ENCODE results near the gene SH3RF3. TPM values are rescaled to one million over a fixed set of nuclear protein-coding genes. Genes with fewer than 3 reads are reported as not detected.
A peak's percentile ranks its signal among the peaks of the same experiment; 100 is the strongest.

The SH3RF3 gene
- total RNA-seq, 2 donors from 2014 or later: 0.05 TPM; not detected in 1

DNA sequence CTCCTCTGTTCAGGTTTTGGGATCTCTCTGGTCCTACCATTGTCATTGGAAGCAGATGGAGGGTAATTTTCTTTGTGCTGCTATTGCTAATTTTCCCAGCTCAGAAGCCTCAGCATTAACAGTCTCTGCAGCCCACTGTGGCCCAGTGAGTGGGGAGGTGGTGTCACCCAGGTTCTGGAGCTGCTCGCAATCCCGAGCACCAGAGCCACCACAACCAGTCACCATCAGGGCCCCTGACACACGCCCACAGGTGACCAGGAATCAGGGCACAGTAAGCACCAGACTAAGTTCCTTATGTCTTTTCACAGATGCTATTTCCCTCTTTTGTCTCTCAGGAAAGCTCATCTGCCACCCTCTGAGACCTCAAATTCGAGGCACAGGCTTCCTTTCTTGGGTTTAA, 396.8 kb downstream of the SH3RF3 start:
- Mint-ChIP-seq H3K9me3 (no peaks in the 10 kb centered on the region), H3K4me3 (no peak overlapping the region), H3K4me1 (ENCODE audit: low read depth in 2 of 2) (no peaks in the 10 kb centered on the region), H3K36me3 (no peaks in the 10 kb centered on the region), H3K27me3 (peaks cover 4 to 21% of the 10 kb centered on the region in 2 donors), H3K27ac (no peak overlapping the region)
- DNase-seq (ENCODE audit: low spot score) (no peak), ATAC-seq (no peak)

DNA sequence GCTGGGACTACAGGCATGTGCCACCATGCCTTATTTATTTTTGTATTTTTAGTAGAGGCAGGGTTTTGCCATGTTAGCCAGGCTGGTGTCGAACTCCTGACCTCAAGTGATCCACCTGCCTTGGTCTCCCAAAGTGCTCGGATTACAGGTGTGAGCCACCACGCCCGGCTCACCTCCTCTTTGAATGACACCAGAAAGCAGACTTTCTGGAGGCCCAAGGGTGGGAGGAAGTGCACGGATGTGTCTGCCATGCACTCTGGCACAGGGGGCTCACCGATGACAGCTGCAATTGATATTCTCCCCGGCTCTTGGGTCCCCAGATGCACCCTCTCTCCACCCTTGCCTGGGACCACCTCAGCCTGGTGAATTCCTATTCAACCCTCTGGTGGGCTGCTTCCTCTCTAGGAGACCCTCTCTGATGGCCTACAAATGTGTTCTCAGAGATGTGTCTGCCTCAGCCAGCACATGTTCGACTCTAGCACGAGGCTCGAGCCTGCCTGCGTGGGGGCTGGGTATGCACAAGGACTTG, 397.5 kb downstream of the SH3RF3 start:
- ATAC-seq (no peak), DNase-seq (ENCODE audit: low spot score) (no peak)
- Mint-ChIP-seq H3K9me3 (no peaks in the 10 kb centered on the region), H3K36me3 (no peaks in the 10 kb centered on the region), H3K4me3 (no peak overlapping the region), H3K27ac (no peak overlapping the region), H3K4me1 (ENCODE audit: low read depth in 2 of 2) (no peaks in the 10 kb centered on the region), H3K27me3 (peaks cover 6 to 21% of the 10 kb centered on the region in 2 donors)

DNA sequence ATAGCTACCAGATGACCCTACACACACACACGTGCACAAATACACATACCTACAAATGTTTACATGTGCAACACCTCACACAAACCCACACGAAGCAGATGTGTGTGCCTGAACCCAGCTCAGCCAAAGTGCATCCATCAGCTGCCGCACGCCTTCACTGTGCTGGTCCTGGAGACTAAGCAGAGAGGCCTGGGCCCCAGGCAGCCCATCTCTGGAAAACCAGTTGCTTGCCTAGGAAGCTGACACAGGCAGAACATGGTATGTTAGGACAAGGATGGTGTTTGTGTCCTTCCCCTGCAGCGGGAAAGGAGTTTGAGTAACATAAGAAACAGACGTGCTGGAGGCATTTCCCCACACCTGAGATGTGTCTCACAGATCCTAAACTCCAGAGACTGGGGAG, 398.1 kb downstream of the SH3RF3 start:
- H3K27me3 Mint-ChIP-seq: peaks cover 8 to 21% of the 10 kb centered on the region in 2 donors
- no peaks in the 10 kb centered on the region for H3K36me3 Mint-ChIP-seq
- no peaks in the 10 kb centered on the region for H3K9me3 Mint-ChIP-seq
- H3K4me3 Mint-ChIP-seq: no peak overlapping the region
- H3K4me1 Mint-ChIP-seq (ENCODE audit: low read depth in 2 of 2): no peaks in the 10 kb centered on the region
- ATAC-seq (no peak), DNase-seq (ENCODE audit: low spot score) (no peak)
- H3K27ac Mint-ChIP-seq: no peak overlapping the region

DNA sequence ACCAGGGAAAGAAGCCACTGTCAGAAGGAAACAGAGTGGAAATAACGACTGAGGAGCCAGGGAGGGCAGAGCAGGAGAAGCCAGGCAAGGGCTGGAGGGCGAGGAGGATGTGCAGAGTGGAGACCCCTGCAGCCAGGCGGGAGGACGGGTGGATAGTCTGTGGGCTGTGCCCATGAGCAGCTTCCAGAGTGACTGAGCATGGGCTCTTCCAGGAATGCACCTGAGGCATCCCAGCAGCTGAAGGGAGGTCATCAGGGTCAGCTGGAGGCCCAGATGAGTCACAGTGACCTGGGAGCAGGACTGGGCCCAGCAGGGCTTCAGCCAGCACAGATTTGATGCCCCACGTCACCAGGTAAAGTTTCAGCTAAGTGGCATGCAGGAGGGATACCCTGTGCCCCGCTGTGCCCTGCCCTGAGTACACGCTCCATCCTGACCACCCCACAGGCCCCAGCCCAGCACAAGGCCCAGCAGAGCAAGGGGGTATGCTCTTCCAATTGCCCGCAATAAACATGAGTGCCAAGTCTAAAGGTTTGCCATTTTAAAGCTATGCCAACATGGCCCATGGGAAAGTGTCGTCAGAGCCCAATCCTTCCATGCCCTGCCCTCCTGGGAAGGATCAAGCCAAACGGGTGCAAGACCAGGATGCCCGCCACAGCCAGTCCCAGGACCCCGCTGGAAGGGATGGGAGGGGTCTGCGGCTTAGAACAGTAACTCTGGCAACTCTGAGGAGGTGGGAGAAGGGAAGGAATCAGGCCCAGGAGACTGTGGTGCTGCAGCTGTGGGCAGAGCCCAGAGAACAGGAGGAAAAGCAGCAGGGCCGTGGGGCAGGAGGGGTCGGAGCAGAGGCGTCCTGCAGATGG, 399.1 kb downstream of the SH3RF3 start:
- no peak overlapping the region for H3K4me3 Mint-ChIP-seq
- H3K27me3 Mint-ChIP-seq: peaks cover 8 to 21% of the 10 kb centered on the region in 2 donors
- H3K27ac Mint-ChIP-seq: no peak overlapping the region
- no peaks in the 10 kb centered on the region for H3K4me1 Mint-ChIP-seq (ENCODE audit: low read depth in 2 of 2)
- H3K36me3 Mint-ChIP-seq: no peaks in the 10 kb centered on the region
- H3K9me3 Mint-ChIP-seq: no peaks in the 10 kb centered on the region
- ATAC-seq (no peak), DNase-seq (ENCODE audit: low spot score) (no peak)

DNA sequence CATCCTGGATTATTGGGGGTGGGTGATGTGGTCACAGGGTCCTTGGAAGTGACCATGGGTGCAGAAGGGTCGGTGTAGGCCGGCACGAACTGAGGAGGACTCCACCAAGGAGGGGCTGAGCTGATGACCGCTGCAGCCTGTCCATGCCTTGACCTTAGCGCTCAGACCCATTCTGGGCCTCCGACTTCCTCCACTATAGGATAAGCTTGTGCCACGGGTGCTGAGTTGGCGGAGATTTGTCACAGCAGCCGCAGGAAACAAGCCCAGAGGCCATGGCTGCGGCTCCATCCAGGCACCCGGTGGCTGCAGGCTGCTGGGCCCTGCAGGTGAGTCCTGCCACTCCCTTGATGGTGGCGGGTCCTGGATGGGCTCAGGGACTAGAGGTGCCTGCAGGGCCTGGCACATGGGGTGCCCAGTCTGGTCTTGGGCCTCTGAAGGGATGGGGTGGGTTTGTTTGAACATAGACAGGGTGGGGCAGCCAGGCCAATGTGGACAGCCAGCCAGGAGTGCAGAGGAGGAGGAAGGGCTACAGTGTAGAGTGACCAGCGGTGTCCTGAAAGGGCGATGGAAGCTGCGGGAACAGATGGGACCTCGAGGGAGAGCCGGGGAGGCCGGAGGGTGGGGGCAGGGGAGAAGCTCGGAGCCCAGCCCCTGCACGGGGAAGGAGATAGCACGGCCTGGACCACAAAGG, 400.0 kb downstream of the SH3RF3 start:
- no peak overlapping the region for H3K4me3 Mint-ChIP-seq
- no peaks in the 10 kb centered on the region for H3K9me3 Mint-ChIP-seq
- H3K27me3 Mint-ChIP-seq: peaks cover 8 to 21% of the 10 kb centered on the region in 2 donors
- H3K4me1 Mint-ChIP-seq (ENCODE audit: low read depth in 2 of 2): no peaks in the 10 kb centered on the region
- H3K27ac Mint-ChIP-seq: no peak overlapping the region
- H3K36me3 Mint-ChIP-seq: no peaks in the 10 kb centered on the region
- DNase-seq (ENCODE audit: low spot score) (no peak), ATAC-seq (no peak)

DNA sequence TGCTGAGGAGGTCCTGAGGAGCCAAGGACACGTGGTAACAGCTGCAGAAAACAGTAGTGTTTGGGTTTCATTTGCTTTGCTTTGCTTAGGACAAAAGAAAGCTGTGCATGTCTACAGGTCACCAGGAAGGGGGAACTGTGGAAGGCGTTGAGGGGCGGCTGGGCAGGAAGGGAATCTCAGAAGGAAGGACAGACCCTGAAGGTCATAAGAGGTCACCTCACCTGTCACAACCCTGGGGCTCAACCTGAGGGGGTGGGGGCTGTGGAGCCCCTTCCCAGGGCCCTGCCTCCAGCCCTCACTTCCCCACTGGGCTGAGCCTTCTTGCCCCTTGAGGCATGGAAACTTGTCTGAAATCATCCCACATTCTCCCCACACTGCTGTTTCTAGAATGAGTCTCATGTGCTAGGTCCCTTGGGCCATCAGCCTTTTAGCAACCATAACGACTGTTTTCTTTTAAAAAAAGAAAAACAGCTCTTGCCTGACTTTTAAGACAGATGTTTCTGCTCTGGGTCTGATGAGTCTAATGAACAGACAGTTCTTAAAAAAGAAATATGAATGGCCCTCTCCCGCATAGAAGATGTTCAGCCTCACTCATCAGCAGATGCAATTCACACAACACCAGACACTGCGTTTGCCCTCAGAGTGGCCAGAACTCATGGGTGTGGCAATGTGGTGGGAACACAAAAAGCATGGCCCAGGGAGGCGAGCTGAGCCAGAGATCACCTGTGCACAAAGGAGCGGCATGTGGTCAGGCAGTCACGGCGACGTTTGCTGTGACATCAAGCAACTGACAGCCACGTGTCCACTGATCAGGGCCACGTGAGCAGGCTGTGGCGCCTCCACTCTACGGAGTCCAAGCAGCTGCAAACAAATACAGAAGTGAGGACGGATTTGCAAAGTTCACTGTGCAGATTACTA, 400.8 kb downstream of the SH3RF3 start:
- no peaks in the 10 kb centered on the region for H3K9me3 Mint-ChIP-seq
- no peak overlapping the region for H3K27ac Mint-ChIP-seq
- H3K27me3 Mint-ChIP-seq: peaks cover 8 to 21% of the 10 kb centered on the region in 2 donors
- no peaks in the 10 kb centered on the region for H3K36me3 Mint-ChIP-seq
- ATAC-seq (no peak), DNase-seq (ENCODE audit: low spot score) (no peak)
- no peak overlapping the region for H3K4me3 Mint-ChIP-seq
- no peaks in the 10 kb centered on the region for H3K4me1 Mint-ChIP-seq (ENCODE audit: low read depth in 2 of 2)

DNA sequence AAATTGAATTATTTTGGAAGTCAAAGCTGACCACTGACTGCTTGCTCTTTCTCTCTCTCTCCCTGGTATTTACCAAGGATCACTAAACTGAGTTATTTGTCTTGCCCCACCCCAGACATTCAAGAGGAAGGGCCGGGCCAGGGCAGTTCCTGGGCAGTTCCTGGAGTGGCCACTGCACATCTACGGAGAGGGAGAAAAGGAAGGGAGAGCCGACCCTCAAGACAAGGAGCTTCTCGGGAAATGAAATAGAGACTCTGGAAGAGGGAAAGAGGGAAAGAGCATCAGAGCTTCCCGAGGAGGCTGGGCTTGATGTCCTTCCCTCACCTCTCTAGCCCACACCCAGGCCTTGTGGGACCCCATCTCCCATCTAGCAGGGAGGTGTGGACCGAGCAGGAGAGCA, 401.7 kb downstream of the SH3RF3 start:
- Mint-ChIP-seq H3K27ac (no peak overlapping the region), H3K4me3 (no peak overlapping the region), H3K36me3 (no peaks in the 10 kb centered on the region), H3K4me1 (ENCODE audit: low read depth in 2 of 2) (no peaks in the 10 kb centered on the region), H3K27me3 (peaks cover 8 to 26% of the 10 kb centered on the region in 2 donors), H3K9me3 (no peaks in the 10 kb centered on the region)
- DNase-seq (ENCODE audit: low spot score): no peak
- ATAC-seq: no peak

DNA sequence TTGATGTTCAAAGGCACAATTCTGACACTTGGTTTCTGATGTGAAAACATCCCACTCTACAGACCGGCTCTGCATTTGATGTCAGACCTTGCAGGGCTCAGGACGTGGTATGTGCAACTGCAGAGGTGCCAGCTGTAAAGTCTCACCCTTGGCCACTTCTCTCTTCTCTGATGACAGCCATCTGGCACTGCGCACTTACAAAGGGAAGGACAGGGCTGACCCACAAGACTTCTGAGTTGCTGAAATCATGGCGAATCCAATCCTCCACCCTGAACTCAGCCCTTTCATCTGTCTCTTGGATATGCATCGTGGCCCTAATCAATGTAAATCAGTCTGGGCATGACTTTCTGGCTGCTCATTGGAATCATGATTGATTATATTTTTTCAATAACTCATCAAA, 402.2 kb downstream of the SH3RF3 start:
- H3K9me3 Mint-ChIP-seq: no peaks in the 10 kb centered on the region
- no peak overlapping the region for H3K27ac Mint-ChIP-seq
- ATAC-seq: no peak
- no peak overlapping the region for H3K4me3 Mint-ChIP-seq
- no peaks in the 10 kb centered on the region for H3K4me1 Mint-ChIP-seq (ENCODE audit: low read depth in 2 of 2)
- no peaks in the 10 kb centered on the region for H3K36me3 Mint-ChIP-seq
- peaks cover 8 to 26% of the 10 kb centered on the region in 2 donors for H3K27me3 Mint-ChIP-seq
- DNase-seq (ENCODE audit: low spot score): no peak

DNA sequence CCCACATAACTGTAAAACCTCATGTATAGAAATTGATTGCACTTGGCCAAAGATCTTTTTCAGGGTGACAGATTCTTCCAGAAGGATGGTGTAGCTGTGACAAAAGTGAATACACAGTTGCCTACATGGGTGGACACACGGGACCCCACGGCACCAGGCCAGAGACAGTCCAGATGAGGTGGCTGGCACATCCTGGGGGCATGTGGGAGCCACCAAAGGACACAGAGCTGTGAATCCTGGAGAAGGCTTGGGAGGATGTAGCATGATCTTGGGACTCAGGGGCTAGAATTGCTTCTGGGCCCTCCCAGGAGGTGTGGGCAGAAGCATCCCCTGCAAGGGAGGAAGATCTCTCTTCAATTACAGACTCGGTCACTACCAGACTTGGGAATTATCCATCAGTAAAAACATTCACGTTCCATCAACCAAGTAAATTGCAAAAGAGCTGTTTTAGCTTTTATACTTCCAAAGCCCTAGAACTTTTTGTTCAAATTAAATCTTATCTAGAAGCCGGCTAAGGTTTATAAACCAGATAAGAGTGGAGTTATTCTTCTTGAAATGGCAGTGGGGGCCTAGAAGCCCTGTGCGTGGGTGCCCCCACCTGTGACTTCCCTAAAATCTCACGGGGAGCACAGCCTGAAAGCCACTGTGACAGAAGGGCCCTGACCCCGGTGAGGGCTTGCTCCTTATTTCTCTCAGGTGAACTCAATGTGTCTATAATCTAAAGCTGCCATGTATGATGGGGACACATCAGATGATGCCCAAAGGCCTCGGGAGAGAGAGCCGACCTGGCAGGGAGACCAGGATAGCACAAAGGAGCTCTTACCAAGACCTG, 403.1 kb downstream of the SH3RF3 start:
- DNase-seq (ENCODE audit: low spot score) (no peak), ATAC-seq (no peak)
- Mint-ChIP-seq H3K27me3 (peaks cover 13 to 31% of the 10 kb centered on the region in 2 donors), H3K27ac (no peak overlapping the region), H3K4me3 (no peak overlapping the region), H3K4me1 (ENCODE audit: low read depth in 2 of 2) (no peaks in the 10 kb centered on the region), H3K9me3 (no peaks in the 10 kb centered on the region), H3K36me3 (no peaks in the 10 kb centered on the region)

DNA sequence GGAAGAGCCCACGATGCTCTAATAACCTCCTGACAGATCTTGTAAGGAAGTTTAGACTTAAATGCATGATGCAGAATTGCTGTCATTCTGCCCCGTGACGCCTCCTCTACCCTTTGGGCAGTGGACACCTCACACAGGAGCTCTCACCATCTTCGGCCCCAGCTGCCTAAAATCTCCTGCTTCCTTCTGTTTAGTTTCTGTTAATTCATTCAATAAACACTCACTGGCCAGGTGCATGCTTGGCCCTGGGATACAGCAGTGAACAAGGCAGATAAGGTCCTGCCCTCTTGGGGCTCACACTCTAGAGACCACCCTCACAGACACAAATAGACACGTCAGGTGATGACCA, 403.7 kb downstream of the SH3RF3 start:
- ATAC-seq (no peak), DNase-seq (ENCODE audit: low spot score) (no peak)
- Mint-ChIP-seq H3K27ac (no peak overlapping the region), H3K9me3 (no peaks in the 10 kb centered on the region), H3K4me3 (no peak overlapping the region), H3K4me1 (ENCODE audit: low read depth in 2 of 2) (no peaks in the 10 kb centered on the region), H3K36me3 (no peaks in the 10 kb centered on the region), H3K27me3 (peaks cover 10 to 25% of the 10 kb centered on the region in 2 donors)

DNA sequence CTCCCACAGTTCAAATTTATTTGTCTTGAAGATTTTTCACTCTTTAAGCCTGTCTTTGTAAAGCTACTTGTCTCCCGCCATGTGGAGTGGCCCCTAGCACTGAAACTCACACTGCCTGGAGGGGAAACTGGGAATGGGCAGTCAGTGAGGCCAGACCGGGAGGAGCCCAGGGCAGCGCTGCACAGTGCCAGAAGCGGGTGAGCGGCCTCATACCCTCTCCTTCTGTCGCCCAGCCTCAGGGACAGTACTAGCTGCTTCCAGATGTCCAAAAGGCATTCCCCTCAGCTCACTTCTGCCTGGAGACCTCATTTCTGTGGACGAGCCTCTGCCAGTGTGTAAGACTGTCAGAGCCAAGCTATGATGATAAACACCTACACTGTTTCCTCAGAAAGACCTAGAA, 404.8 kb downstream of the SH3RF3 start:
- H3K27ac Mint-ChIP-seq: no peak overlapping the region
- H3K9me3 Mint-ChIP-seq: no peaks in the 10 kb centered on the region
- ATAC-seq: peak in 1 of 2 donors; percentile 30

DNA sequence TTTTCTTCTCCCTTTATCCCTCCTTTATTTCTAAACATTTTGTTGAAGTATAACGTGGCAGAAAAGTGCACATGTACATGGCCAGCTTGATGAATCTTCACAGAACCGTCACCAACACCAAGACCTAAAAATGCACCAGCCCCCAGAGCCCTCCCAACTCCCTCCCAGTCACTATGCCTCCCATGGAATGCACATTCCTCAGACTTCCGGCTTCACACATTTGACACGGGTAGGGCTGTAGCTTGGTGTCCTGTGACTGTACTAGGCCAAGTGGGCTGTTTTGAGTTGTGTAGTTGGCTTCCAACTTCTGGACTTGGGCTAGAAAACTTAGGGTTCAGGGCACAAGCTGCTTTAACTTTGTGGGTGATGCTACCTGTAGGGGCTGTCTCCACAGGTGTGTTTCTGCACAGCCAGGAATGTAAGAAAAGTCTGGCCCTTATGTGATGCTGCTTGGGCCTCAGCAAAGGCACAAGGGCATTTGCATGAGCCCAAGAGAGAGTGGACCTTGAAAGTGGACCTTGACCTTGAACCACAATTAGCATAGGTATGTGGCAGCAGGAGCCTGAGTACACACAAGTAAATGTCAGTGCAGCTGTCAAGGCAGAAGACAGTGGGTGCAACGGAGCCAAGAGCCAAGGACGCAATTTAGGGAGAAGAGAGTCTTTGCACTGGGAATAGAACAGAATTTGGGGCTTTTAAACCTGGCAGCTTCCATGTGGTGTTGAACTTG, 406.4 kb downstream of the SH3RF3 start:
- no peak for DNase-seq (ENCODE audit: low spot score)
- Mint-ChIP-seq H3K27me3 (peaks cover 15 to 18% of the 10 kb centered on the region in 2 donors), H3K9me3 (no peaks in the 10 kb centered on the region), H3K4me3 (no peak overlapping the region), H3K27ac (no peak overlapping the region), H3K4me1 (ENCODE audit: low read depth in 2 of 2) (no peaks in the 10 kb centered on the region), H3K36me3 (no peaks in the 10 kb centered on the region)
- no peak for ATAC-seq

More for the DNA sequence above, 404.8 kb downstream of the SH3RF3 start:
- no peaks in the 10 kb centered on the region for H3K4me1 Mint-ChIP-seq (ENCODE audit: low read depth in 2 of 2)
- DNase-seq (ENCODE audit: low spot score): no peak
- peaks cover 13 to 18% of the 10 kb centered on the region in 2 donors for H3K27me3 Mint-ChIP-seq
- no peak overlapping the region for H3K4me3 Mint-ChIP-seq
- no peaks in the 10 kb centered on the region for H3K36me3 Mint-ChIP-seq

Data from natural killer cell treated with Interleukin-12 subunit alpha and Interleukin-12 subunit beta and Interleukin-15 and Interleukin-18, amount 100 ng/mL, for 72 hours (primary cell).